GM12872 (cell line): Measurements from ENCODE around the gene CUBN.

ENCODE experiments used
- TF ChIP-seq, protein P1 (sequence below): IDR thresholded peaks from 3 replicates; pipeline ENCODE4 v1.5.1; 2011; ENCODE audit warnings: low read depth, mild to moderate bottlenecking, low read length, moderate library complexity; ENCODE audit not compliant: insufficient read depth

Gene CUBN

DNA sequence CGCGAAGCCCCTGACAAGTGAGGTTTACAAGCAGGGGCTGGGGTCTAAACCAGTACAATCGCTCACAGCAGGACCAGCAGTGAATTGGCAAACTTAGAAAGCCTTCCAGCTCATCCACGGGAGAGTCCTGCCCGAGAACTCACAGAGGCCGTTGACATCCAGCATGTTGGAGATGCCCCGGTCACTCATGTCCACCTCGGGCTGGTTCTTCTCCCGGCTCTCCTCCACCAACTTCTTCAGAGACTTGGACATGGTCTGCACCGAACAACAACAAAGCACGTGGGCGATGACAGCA lies 312.8 kb downstream of the CUBN start:
- TF ChIP-seq, protein P1, sequence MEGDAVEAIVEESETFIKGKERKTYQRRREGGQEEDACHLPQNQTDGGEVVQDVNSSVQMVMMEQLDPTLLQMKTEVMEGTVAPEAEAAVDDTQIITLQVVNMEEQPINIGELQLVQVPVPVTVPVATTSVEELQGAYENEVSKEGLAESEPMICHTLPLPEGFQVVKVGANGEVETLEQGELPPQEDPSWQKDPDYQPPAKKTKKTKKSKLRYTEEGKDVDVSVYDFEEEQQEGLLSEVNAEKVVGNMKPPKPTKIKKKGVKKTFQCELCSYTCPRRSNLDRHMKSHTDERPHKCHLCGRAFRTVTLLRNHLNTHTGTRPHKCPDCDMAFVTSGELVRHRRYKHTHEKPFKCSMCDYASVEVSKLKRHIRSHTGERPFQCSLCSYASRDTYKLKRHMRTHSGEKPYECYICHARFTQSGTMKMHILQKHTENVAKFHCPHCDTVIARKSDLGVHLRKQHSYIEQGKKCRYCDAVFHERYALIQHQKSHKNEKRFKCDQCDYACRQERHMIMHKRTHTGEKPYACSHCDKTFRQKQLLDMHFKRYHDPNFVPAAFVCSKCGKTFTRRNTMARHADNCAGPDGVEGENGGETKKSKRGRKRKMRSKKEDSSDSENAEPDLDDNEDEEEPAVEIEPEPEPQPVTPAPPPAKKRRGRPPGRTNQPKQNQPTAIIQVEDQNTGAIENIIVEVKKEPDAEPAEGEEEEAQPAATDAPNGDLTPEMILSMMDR: no peak

DNA sequence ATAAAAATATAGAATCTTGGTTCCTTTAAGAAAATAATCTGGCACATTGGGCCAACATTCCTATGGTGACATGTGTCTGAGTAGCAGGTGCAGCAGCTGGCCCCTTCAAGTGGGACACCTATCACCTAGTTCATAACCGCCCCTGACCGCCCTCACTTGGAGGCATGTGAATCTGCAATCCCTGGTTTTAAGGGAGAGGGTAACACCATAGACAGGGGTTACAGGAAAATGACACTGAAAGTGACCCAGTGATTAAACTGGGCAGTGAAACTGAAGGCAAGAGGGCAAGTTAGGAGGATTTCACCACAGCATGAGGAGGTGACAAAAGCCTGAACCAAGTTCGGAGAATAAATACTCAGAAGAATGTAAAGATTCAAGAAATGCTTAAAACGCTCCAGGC lies 313.4 kb downstream of the CUBN start:
- TF ChIP-seq, protein P1: no peak

DNA sequence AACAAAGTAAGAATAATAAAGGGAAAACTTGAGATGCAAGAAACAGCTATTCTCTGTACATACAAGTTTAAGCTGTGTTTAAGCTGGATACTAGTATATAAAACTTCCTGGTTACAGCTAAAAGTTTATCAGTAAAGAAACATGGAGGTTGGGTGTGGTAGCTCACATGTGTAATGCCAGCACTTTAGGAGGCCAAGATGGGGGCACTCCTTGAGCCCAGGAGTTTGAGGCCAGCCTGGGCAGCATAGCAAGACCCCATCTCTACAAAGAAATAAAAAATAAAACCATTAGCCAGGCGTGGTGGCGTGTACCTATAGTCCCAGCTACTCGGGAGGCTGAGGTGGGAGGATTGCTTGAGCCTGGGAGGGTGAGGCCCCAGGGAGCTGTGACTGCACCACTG lies 315.6 kb downstream of the CUBN start:
- TF ChIP-seq, protein P1: no peak

DNA sequence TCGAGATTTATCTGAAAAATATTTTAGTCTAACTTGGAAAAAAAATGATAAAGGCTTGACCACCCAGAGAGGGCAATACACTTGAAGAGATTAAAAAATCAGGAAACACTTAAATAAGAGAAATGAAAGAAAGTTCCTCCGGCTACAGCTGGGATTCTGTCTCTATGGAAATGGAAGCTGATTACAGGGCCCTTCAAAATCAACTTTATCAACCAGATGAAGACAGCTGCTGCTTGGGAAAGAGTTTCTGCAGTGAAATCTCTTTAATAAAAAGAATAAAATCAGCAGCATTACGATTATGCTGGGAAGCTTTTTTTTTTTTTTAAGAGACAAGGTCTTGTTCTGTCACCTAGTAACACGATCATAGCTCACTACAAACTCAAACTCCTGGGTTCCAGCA lies 316.9 kb downstream of the CUBN start:
- TF ChIP-seq, protein P1: no peak

DNA sequence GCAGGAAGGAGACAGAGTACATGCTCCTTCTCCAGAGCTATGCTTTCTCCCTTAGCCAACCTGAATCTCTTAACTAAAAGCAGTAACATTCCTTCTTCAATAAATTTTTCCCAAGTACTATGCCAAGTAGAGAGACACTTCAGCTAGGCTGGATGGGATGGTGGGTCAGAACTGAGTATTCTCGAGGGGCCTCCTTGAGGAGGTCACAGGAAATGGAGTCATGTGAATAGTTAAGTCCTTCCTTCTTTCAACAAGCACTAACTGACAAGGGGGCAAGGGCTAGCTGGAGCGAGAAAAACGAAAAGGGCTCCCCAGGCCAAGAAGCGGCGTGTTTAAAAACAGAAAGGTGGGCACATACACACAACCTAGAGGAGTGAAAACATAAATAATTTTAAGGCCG lies 317.8 kb downstream of the CUBN start:
- TF ChIP-seq, protein P1: no peak

DNA sequence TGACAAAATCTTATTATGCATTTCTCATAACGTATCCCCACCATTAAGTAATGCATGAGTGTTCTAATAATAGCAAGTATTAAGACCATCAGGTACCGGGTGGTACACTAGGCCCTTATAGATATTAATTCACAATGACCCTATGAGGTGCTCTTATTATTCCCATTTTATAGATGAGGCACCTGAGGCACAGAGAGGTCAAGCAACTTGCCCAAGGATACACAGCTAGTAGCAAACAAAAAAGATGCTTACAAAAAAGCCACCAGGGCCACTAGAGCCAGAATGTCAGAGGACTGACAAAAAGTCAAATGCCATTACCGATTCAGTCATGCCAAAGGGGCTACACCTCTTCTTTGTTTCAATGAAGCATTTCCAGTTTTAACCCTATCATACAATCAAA lies 318.3 kb downstream of the CUBN start:
- TF ChIP-seq, protein P1: no peak

DNA sequence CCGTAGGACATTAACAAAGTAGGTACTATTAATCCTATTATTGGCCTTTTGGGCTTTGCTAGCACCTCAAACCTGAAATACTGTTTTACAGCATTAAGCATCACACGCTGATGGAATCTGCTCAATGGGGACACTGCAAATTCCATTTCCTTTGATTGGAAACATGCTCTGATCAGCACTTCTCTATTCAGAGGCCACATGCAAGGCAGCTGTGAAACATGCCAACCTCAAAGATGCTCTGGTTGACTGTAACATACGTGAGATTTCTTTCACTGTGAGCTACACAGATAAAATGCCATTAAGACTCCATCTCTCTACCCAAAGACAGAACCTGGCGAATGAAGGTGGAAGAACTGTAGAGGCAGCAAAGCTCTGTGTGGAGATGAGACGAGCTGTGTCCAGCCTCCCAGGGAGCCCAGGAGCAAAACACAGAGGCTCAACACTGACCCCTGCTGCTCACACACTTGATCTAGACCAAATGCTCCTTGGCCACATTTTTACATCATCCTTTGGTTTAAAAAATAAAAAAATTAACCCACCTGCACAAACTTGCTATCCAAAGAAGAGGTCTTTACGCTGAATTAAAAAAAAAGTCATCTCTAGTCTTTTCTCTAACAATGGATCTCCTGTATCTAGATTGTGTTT lies 320.4 kb downstream of the CUBN start:
- TF ChIP-seq, protein P1: peak; percentile 82
